HG02970 (cell line): ENCODE measurements around the gene TERT.

Experiments
- ATAC-seq: cut with Tn5 transposase; IDR thresholded peaks from one replicate; pipeline ENCODE4 v1.9.1; 2021; ENCODE audit warnings: mild to moderate bottlenecking, moderate library complexity, moderate number of reproducible peaks; ENCODE audit not compliant: unreplicated experiment, low FRiP score

Gene TERT

DNA sequence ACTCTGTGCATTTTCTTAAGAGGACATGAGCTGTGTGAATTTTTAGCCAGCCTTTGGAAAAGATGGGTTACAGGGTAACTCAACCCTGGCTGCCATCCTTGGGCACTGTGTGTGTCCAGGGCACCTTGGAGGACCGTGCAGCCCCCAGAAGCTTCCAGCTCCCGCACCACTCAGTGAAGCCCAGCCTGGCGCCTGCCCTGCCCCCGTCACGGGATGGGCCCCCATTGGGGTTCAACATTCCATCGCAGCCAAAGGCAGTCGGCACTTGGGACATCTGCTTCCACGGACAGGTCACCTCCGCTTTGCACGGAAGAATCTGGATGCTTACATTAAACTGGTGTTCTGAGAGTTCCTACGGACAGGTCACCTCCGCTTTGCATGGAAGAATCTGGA is 71.6 kb downstream of the TERT start:
- no peak for ATAC-seq

DNA sequence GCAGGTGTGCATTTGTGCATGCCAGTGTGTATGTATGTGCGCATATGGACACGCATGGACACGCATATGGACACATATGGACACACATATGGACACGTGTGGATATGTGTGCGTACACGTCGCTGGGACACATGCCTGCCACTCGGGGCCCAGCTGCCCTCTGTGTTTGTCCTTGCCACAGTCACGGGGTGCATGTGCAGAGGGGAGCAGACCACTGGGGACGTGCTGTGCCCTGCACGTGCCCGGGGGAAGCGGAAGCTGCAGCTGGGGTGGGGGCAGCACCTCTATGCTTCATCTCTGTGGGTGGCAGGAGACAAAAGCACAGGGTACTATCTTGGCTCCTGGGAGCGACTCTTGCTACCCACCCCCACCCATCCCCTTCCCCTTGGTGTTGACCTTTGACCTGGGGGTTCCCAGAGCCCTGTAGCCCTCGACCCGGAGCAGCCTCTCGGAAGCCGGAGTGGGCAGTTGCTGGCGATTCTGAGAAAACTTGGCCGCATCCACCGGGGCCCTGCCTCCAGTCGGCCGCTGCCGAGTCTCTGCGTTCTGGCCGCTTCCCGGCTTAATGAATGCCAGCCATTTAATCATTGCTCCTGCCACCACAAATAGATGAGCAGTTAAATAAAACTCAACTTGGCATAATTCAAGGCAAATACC is 72.1 kb downstream of the TERT start:
- no peak for ATAC-seq

DNA sequence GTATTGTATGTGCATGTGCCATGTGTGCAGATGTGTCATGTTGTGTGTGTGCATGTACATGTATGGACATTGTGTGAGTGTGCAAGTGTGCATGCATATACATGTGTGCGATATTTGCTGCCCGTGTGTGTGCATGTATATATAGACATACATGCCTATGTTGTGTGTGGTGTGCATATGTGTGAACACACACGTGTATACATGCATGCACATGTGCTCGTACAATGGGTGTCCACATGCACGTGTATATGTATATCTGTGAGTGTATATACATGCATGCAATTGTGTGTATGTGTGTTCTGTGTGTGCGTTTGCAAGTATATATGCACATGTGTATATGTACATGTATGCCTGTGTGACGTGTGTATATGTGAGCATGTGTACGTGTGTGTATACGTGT is 72.7 kb downstream of the TERT start:
- ATAC-seq, result no peak

DNA sequence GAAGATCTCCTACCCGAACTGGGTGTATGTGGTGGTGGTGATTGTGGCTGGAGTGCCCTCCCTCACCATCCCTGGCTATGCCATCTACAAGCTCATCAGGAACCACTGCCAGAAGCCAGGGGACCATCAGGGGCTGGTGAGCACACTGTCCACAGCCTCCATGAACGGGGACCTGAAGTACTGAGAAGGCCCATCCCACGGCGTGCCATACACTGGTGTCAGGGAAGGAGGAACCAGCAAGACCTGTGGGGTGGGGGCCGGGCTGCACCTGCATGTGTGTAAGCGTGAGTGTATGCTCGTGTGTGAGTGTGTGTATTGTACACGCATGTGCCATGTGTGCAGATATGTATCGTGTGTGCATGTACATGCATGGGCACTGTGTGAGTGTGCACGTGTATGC is 73.1 kb downstream of the TERT start:
- no peak for ATAC-seq

DNA sequence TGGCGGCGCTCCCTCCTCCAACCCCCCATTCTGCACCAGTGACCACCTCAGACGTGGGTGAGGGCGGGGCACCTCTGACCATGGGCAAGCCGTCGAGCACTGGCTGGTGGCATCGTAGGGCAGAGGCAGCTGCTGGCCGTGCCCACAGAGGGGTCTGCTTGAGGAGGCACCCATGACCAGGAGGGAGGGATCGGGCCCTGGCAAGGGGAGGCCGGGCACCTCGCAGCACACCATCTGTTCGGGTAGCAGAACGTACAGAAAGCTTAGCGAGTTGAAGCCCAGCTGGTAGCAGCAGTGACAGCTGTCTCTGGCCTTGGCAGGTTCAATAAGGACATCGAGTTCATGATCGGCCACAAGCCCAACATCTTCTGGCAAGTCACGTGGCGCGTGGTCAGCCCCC is 74.0 kb downstream of the TERT start:
- no peak for ATAC-seq

DNA sequence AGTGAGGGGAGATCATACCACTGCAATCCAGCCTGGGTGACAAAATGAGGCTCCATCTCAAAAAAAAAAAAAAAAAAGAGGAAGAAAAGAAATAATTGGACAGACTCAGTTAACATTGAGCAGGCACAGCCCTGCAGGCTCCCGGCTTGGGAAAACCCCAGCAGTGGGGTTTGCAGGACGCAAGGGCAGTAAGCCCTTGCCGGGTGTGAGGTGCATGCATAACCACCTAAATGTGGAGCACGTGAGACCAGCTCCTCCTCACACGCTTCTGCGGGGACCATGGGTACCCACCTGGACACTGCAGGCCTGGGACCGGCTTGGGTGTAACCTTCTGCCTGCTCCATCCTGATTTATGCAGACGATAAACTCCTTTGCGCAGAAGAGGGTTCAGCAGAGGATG is 74.5 kb downstream of the TERT start:
- ATAC-seq, result no peak

DNA sequence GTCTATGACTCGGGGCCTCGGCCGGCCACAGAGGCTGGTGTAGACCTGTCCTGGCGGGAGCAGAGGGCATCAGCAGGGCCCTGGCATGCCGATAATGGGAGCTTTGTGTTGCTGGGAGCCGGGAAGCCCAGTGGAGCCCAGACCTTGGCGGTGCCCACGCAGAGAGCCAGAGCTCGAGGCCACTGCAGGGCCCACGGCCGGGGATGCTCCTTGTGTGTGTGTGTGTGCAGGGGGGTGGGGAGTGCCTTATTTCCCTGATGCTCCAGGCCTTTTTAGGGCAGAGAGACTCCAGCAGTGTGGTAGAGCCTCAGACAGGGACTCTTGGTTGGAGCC is 75.1 kb downstream of the TERT start:
- ATAC-seq, result no peak

DNA sequence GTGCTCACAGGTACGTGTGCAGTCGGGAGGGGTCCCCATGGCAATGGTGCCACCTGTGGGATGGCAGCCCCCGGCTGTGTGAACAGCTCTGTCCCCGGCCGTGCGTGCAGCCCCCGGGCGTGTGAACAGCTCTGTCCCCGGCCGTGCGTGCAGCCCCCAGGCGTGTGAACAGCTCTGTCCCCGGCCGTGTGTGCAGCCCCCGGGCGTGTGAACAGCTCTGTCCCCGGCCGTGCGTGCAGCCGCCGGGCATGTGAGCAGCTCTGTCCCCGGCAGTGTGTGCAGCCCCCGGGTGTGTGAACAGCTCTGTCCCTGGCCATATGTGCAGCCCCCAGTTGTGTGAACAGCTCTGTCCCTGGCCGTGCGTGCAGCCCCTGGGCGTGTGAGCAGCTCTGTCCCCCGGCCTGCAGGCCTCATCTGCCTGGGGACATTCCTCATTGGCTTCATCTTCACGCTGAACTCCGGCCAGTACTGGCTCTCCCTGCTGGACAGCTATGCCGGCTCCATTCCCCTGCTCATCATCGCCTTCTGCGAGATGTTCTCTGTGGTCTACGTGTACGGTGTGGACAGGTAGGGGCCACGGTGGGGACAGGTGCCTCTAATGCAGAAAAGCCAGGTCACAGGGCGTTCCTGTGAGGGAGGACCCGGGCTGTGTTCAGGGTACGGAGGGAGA is 75.6 kb downstream of the TERT start:
- ATAC-seq, result no peak

DNA sequence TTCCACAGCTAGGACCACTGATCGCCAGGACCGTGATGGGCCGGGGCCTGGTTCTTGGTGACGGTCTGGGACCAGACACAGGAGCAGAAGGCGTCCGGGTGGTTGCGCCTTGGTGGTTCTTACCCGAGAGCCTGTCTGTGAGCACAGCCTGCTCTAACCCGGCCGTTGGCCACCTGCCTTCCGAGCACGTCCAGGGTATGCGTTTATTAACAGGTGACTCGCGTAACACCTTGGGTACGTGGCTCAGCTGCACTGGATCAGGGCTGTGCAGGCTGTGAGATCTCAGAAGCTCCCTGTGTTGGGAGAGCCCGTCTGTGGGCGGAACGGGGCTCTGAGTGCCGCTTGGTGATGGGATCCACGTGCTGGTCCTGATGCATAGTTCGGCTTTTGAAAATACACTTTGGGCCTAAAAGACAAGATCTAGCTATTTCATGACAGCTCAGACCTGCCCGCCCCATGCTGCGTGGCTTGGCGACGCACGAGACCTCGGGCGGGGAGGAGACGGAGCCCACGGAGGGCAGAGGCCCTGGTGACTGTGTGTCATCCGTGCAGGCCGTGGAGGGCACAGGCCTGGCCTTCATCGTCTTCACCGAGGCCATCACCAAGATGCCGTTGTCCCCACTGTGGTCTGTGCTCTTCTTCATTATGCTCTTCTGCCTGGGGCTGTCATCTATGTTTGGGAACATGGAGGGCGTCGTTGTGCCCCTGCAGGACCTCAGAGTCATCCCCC is 76.4 kb downstream of the TERT start:
- no peak for ATAC-seq

DNA sequence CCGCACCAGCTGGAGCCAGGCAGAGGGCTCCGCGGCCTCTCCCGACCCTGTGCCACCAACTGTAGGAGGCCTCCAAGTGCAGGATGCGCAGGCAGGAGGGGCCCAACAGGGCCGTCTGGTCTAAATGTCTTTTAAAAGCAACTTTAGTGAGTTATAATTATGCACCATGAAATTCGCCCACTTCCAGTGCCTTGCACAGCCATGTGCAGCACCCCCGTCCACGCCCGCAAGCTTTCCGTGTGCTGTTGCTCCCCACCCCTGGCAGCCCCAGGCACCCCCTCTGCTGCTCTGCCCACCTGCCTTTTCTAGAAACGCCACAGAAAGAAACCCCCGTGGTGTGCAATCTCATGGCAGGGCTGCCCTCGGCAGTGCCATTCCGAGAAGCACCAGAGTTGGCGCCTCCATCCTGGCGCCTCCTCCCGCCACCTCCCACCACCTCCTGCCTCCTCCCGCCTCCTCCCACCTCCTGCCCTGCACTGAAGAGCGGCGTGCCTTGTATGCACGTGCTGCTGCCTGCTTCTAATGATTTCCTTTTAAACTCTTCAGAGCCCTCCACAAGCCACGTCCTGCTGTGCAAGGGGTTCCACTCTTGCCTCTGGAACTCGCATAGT is 77.2 kb downstream of the TERT start:
- no peak for ATAC-seq

DNA sequence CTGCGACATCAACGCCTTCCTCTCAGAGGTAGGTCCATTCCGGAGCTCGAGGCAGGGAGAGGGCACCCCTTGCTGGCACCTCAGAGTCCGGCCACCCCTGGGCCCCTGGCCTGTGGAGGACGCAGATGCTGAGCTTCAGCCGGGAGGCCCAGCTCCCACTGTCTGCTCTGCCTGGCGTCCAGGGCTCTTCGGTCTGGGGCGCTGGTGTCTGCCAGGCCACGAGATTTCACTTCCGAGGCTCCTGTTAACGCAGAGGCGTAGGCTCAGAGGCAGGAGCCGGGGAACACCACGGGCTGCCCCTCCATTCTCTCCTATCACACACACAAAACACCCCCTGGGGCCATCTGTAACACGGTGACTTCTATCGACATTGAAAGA is 78.0 kb downstream of the TERT start:
- no peak for ATAC-seq

DNA sequence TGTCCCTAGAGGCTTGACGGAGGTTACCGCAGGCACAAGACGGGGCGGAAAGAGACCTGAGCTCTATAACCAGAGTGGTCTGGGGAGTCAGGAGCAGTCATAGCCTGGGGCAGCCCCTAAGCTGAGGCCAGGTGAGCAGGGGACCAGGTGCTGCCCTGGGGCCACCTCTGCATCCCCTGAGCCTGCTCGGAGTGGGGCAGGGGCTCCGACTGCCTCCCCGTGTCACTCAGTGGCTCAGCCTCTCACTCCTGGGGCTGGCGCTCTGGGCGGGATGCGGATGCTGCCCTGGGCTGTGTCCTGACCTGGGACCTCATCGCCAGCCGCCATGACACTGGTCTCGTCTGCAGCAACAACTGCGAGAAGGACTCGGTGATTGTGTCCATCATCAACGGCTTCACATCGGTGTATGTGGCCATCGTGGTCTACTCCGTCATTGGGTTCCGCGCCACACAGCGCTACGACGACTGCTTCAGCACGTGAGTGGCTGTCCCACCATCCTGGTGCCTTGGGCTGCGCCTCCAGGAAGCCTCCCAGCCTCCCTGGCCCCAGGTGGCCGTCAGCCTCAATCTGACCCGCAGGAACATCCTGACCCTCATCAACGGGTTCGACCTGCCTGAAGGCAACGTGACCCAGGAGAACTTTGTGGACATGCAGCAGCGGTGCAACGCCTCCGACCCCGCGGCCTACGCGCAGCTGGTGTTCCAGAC is 78.5 kb downstream of the TERT start:
- ATAC-seq, result no peak

DNA sequence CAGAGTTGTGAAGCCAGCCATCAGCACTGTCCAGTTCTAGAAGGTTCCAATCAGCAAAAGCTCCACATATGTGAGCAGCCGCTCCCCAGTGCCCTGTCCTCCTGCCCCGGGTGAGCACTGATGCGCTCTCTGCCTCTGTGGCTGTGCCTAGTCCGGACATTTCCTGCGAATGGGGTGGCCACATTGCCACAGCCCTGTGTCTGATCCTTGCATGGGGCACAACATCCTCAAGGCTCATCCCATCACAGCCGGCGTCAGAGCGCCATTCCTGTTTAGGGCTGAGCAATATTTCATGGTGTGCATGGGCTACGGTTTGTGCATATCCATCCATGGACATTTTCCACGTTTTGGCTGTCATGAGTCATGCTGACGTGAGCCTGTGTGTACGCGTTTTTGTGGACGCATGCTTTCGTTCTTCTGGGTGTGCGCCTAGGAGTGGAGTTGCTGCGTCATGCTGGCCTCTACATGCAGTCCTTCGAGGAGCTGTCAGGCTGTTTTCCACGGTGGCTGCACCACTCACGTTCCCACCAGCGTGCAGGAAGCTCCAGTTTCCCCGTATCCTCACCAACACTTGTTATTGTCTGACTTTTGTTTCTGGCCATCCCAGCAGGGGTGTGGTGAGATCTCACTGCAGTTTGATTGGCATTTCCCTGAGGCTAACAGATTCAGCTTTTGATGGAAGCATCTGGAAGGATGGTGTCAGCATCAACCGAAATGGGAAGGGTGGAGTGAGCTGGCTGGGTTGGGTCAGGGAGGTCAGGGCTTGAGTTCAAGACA is 79.4 kb downstream of the TERT start:
- no peak for ATAC-seq

DNA sequence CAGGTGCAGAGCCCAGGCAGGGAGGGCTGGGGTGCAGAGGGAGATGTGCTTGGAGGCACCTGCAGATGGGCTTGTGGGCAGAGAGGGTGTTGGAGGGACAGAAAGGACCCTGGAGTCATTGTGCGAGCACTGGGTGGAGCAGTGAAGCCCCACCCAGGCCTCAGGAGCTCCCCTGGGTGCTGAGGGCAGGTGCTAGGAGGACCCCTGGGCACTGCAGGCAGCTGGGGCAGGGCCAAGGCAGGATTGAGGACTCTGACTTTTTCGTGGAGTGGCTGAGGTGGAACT is 80.0 kb downstream of the TERT start:
- no peak for ATAC-seq

DNA sequence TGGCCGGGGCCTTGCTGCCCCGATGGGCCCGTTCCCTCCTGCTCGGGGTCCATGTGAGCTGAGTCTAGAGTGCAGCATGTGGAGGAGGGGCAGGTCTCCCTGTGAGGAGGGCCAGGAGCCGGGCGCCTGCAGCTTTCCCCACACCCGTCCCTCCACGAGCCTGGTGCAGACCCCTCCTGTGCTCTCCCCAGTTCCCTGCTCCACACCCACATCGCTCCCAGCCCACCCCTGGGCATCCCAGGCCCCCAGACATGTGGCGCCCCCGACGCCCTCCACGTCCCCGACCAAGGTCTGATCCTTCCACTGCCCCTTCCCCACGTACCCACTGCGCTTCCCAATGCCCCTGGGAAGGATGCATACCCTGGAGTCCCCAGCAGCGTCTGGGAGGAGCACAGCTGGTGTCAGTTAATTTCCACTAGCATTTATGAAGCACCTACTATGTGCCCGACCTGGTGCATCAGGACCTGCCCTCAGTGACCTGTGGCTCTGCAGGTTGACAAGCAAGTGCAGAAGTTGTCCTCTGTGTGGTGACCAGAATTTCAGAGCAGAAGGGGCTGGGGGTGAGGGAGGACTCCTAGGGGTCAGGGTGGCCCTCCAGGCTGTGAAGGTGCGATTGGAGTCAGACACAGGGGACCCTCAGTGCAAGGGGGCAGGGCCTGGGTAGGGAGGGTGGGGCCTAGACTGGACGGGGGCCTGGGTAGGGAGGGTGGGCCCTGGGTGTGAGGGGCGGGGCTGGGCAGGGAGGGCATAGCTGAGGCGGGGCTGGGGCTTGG is 80.5 kb downstream of the TERT start:
- ATAC-seq, result no peak

DNA sequence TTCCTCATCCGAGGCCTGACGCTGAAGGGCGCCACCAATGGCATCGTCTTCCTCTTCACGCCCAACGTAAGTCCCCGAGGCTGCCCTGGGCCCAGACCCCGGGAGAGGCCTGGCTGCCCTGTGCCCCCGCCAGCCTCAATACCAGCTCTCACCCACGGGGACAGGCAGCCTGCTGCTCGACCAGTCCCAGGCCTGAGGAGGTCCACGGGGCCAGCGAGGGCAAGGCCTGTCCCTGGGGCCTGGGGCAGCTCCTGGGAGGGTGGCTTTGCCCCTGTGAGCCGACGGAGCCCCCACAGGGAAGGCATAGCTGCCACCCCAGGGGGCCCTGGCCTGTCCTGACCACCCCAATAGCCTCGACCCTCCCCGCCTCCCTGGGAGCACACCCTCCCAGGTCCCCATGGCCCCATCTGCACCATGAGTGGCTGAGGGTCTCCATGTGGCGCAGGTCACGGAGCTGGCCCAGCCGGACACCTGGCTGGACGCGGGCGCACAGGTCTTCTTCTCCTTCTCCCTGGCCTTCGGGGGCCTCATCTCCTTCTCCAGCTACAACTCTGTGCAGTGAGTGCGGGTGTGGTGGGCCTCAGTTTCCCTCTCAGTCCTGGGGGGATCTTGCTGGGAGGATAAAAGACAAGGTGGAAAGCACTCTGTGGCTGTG is 81.2 kb downstream of the TERT start:
- no peak for ATAC-seq

DNA sequence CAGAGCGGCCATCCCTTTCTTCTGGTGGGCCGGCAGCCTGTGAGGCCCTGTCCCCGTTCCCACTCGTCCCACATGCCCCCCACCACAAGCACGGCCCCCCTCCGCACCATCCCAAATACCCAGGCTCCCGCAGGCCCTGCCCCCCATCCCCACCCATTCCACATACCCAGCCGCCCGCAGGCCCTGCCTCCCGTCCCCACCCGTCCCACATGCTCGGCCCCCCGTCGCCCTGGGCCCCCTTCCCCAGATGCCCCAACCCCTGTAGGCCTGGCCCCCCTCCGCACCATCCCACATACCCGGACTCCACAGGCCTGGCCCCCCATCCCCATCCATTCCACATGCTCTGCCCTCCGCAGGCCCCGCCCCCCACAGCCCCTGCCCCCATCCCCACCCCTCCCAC is 82.0 kb downstream of the TERT start:
- ATAC-seq, result no peak

DNA sequence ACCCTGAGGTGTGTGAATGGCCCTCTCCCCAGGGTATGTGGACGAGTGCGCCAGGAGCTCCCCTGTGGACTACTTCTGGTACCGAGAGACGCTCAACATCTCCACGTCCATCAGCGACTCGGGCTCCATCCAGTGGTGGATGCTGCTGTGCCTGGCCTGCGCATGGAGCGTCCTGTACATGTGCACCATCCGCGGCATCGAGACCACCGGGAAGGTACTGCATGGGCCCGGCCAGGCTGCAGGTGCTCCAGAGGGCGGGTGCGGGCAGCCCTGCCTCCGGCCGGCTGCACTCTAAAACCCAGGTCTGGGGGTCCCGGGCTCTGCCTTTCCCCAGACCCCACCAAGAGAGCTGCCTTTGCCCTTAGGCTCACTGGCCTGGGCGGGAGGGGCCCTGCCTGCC is 82.6 kb downstream of the TERT start:
- no peak for ATAC-seq

DNA sequence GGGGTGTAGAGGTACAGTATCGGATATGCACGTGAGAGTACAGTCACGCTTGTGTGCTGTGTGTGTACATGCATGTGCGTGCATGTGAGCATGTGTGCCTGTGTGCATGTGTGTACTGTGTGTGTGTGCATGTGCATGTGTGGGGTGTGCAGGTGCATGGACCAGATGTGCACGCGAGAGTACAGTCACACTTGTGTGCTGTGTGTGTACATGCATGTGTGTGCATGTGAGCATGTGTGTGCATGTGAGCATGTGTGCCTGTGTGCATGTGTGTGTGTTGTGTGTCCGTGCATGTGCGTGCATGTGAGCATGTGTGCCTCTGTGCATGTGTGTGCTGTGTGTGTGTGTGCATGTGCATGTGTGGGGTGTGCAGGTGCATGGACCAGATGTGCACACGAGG is 83.2 kb downstream of the TERT start:
- ATAC-seq, result no peak
